Jurkat, Clone E6-1 (cell line): ENCODE results near the gene JARID2.

Experiments
- DNase-seq: peaks from one replicate; pipeline ENCODE4 v3.0.0-alpha.2; 2011; ENCODE audit warnings: low read depth, low spot score
- H3K4me3 ChIP-seq: 2 replicates; pipeline ENCODE4 v1.5.1; 2011; ENCODE audit warnings: mild to moderate bottlenecking, low read length, control low read depth, moderate library complexity

JARID2 gene

GRCh38 chr6:15380351-15380750 lies 134.5 kb downstream of the JARID2 start:
- no peak overlapping the region for H3K4me3 ChIP-seq
- DNase-seq: no peak

- DNase-seq: no peak
- H3K4me3 ChIP-seq: no peak overlapping the region
Measured at GRCh38 chr6:15382089-15382488, 136.2 kb downstream of the JARID2 start.

GRCh38 chr6:15382712-15383111 lies 136.8 kb downstream of the JARID2 start:
- no peak for DNase-seq
- no peak overlapping the region for H3K4me3 ChIP-seq

- H3K4me3 ChIP-seq: no peak overlapping the region
- no peak for DNase-seq
Measured at GRCh38 chr6:15384901-15385300, 139.0 kb downstream of the JARID2 start.

- H3K4me3 ChIP-seq: no peak overlapping the region
- no peak for DNase-seq
Measured at GRCh38 chr6:15385521-15385920, 139.7 kb downstream of the JARID2 start.

- DNase-seq: no peak
Measured at GRCh38 chr6:15386110-15386755, 140.4 kb downstream of the JARID2 start.

GRCh38 chr6:15386756-15387112 lies 140.9 kb downstream of the JARID2 start:
- no peak for DNase-seq
- H3K4me3 ChIP-seq: no peak overlapping the region

More at GRCh38 chr6:15386110-15386755, 140.4 kb downstream of the JARID2 start:
- no peak overlapping the region for H3K4me3 ChIP-seq

- H3K4me3 ChIP-seq: no peak overlapping the region
- no peak for DNase-seq
Measured at GRCh38 chr6:15387118-15387517, 141.2 kb downstream of the JARID2 start.

- H3K4me3 ChIP-seq: no peak overlapping the region
- no peak for DNase-seq
Measured at GRCh38 chr6:15389084-15389764, 143.4 kb downstream of the JARID2 start.

GRCh38 chr6:15389765-15390723 lies 144.2 kb downstream of the JARID2 start:
- DNase-seq: no peak
- H3K4me3 ChIP-seq: no peak overlapping the region

GRCh38 chr6:15391500-15391899 lies 145.6 kb downstream of the JARID2 start:
- no peak for DNase-seq
- H3K4me3 ChIP-seq: no peak overlapping the region

- no peak overlapping the region for H3K4me3 ChIP-seq
- DNase-seq: no peak
Measured at GRCh38 chr6:15392182-15392581, 146.3 kb downstream of the JARID2 start.

GRCh38 chr6:15393605-15394004 lies 147.7 kb downstream of the JARID2 start:
- no peak overlapping the region for H3K4me3 ChIP-seq
- no peak for DNase-seq

- DNase-seq: no peak
- H3K4me3 ChIP-seq: no peak overlapping the region
Measured at GRCh38 chr6:15395087-15395486, 149.2 kb downstream of the JARID2 start.

GRCh38 chr6:15396808-15397207 lies 150.9 kb downstream of the JARID2 start:
- DNase-seq: no peak
- no peak overlapping the region for H3K4me3 ChIP-seq

- no peak overlapping the region for H3K4me3 ChIP-seq
- no peak for DNase-seq
Measured at GRCh38 chr6:15398633-15399275, 152.9 kb downstream of the JARID2 start.

- DNase-seq: no peak
- no peak overlapping the region for H3K4me3 ChIP-seq
Measured at GRCh38 chr6:15399641-15400470, 154.0 kb downstream of the JARID2 start.

GRCh38 chr6:15400572-15401004 lies 154.7 kb downstream of the JARID2 start:
- DNase-seq: no peak
- no peak overlapping the region for H3K4me3 ChIP-seq

GRCh38 chr6:15401120-15401519 lies 155.3 kb downstream of the JARID2 start:
- H3K4me3 ChIP-seq: no peak overlapping the region
- no peak for DNase-seq
